NCI-H187 treated with DMSO at 0.1 percent for 48 hours (cell line): ENCODE data around the gene GHR.

Experiments used
- DNase-seq: peaks from one replicate; lab custom pipeline; 2025; lab: John Stamatoyannopoulos, UW

GHR gene

DNA sequence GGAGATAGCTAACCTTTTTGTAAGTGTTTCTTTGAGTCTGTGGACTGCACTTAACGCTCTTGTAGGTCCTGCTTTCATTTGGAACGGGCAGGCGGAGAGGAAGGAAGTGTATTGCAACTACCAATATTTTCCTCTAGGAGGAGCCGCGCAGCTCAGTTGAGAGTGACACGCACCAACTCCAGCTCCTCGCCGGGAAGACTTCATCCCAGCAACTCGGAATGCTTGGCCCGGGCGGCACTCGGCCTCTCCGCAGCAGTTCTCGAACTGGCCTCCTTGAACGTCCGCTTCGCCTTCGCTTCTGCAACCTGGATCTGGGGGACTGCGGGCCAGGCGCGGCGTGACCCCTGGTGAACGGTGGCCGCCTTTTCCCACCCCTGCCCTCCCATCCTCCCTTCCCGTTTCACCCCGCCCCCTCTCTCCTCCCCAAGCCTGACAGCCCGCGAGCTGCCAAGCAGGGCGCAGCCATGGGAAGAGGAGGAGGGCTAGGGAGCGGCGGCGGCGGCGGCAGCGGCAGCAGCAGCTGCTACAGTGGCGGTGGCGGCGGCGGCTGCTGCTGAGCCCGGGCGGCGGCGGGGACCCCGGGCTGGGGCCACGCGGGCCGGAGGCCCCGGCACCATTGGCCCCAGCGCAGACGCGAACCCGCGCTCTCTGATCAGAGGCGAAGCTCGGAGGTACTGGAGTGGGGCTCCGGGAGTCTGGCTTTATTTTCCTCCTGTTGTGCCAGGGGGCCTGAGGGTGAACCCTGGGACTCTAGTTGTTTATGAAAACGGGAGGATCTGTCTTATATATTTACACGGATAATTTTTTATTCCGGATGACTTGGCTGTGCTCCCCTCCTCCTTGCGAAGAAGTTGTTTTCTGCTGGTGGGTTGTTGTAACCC is at the start of gene GHR:
Gene GHR (plus strand): TSS at position 155 of the 881 bp plus-strand sequence. CDS start 142,436 bp downstream, outside the sequence.
- DNase-seq = peak; percentile 50

DNA sequence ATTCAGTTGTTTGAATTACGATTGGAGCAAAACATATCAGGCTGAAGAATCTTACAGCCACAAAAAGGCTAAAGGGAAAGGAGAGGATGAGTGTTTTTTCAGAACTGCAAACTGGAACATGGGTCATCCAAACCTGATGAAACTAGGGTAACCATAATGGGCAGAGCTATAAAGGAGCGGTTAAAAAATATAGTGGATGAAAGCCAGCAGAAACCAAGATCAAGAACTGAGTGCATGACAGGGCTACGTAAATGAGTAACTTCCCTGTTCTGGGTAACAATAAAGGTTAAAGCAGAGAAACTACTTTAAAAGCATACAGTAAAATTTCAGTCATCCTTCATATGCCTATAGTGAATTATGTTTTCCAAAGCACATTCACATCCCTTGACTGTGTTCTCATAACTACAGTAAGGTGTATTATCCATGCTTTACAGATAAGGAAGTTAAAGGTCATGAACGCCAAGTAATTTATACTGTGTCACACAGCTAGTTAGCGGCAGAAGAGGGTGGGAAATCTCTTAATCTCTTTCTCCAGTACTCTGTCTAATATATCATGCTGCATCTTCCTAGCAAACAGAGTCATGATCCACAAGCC is 48.5 kb upstream of the GHR start:
- no peak for DNase-seq

DNA sequence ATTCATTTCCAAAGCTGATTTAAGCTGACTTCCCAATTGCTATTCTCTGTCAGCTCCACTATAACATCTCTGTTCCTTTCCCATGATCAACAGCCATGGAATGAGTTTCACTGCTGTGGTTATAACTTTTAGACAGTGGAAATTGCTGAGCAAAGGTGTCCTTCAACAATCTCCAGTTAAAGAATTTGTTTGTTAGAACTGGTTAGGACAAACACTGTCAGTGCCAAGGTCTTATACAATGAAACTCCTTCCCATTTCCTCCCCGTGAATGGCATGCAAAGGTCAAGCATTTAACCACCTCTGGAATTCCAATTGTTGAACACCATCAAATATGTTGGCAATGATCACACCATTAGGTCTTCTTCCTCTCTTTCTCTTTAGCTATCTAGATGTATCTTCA is 45.7 kb upstream of the GHR start:
- DNase-seq = no peak

DNA sequence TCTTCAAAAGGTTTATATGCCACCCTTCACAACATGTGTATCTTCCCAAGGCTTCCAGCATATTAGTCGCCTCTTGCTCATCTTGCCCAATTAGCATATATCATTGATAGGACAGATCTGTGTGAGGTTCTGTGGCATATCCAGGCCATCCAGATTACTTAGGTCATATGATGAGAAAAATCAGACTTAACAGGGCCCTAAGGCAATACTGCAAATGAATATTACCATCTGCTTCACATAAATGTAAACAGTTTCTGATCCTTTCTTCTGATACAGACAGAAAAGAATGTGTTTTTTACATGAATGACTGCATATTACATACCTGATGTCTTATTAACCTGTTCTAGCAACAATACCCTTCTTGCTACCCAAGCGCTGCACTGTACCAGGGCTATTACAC is 41.3 kb upstream of the GHR start:
- DNase-seq = no peak

DNA sequence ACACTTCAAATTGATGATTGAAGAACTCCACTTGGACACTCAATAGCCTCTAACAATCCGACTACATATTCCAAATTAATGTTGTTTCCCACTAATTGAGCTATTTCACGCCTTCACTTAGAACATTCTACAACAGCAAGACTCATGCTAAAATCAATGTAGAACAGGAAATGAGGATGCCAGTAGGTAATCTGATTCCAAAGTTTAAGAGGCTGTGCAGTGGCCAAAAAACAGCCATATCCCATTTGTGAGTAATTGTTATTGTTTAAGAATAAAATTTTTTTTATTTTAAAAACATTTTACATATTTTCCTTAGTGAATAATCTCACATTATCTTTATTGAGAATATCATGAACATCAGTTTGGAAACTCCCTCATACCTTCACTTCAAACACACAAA is 35.7 kb upstream of the GHR start:
- no peak for DNase-seq

DNA sequence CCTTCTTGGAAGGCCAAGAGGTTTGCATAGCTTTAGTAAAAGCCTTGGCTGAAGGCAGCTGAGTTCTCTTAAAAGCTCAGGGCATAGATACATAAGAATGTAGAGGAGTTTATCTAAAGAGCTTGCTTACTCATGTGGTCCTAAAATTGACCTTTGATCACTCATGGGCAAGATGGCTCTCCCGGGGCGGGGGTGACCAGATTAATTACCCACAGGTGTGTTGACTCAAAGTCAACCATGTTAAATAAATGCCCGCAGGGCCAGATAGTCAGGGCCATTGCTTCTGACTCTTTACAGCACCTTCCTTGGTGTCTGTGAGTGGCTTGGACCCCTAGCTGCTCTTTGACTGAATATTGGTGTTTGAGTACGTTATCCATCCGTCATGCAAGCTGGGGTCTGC is 33.1 kb upstream of the GHR start:
- no peak for DNase-seq

DNA sequence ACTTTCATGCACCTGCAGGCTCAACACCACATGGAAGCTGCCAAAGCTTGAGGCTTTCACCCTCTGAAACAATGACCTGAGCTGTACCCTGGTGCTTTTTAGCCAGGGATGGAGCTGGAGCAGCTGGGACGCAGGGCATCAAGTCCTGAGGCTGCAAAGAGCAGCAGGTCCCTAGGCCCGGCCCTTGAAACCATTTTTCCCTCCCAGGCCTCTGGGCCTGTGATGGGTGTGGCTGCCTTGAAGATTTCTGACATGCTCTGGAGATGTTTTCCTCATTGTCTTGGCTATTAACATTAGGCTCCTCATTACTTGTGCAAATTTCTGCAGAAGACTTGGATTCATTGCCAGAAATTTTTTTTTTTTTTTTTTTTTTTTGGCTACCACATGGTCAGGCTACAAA is 30.3 kb upstream of the GHR start:
- no peak for DNase-seq

DNA sequence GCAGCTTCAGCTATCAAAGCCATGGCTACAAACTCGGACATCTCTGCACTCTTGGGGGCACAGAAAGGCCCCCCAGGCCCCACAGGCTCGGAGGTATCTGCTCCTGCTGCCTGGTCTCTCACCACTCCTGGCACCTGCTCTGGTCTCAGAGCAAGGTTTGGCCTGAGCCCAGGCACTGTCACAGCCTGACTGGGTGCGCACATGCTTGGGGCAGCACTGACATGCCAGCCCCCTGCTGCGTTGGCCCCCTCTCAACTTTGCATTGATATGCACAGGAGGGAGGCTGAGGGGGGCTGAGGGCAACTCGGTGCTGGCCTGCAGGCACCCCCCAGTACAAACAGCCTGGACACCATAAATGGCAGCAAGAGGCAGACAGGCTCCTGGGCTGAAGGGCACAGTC is 27.1 kb upstream of the GHR start:
- no peak for DNase-seq

DNA sequence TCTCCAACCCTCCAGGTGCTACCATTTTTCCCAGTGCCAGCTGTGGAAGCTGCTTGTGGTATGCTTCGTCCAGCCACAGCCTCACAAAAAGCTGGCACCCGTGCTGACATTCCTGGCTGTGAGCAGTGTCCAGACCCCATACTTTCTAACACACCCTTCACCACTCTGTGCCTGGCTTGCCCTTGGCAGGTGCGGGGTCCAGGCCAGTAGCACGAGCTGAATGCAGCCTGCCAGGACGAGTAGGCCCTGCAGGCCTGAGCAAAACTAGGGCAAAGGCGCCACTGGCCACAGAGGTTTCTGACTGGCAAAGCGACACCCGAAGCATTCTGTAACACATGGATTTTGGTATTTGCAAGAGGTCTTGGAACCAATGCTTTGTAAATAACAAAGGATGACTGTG is 26.0 kb upstream of the GHR start:
- no peak for DNase-seq

DNA sequence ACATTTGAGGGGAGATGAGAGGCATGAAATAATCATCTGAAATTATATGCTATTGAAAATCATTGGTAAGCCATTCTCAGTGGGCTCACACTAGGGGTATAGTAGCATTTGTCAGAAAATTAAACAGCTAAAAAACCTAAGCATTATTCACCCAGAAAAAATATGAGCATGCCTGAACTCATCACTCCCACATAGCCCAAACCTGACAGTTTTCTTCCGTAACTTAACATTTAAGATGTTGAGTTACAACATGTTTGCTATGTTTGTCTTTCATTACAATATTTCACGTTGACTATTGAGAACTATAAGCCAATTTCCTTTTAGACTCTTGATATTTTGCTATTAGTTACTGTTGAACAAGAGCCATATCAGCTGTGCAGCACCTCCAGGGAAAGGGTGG is 23.5 kb upstream of the GHR start:
- no peak for DNase-seq

DNA sequence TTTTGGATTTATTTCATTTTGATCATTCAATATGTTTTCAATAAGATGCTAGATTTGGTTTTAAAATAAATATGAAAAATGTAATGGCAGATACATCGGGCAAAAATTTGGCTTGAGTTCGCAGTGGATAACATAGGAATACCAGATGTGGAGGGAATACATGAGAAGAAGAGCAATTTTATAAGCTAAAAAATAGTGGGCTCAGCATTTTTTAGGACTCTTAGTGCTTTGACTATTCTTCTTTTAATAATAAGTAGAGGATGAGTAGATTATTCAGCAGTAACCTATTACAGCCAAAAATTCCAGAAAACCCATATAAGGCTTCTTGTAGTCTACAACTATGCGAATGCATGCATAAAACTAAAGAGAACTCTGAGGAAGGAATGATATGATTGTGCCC is 22.8 kb upstream of the GHR start:
- no peak for DNase-seq

DNA sequence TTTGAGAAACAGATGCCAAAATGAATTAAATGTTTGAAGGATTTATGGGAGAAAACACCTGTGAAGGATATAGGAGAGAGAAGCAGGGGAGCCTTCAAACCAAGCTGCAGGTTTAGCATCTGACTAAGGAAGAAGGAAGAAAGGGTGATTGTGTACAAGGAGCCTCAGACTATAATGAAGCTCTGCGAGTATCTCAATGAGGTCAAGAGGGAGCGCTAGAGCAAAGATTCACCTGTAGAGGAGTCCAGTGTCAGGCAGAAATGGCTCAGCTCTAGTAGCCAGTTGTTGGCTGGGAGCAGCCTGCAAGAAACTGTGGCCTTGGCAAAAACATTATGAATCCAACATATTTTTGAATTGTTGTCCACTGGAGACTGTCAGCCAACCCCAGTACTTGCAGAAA is 20.0 kb upstream of the GHR start:
- DNase-seq = no peak

DNA sequence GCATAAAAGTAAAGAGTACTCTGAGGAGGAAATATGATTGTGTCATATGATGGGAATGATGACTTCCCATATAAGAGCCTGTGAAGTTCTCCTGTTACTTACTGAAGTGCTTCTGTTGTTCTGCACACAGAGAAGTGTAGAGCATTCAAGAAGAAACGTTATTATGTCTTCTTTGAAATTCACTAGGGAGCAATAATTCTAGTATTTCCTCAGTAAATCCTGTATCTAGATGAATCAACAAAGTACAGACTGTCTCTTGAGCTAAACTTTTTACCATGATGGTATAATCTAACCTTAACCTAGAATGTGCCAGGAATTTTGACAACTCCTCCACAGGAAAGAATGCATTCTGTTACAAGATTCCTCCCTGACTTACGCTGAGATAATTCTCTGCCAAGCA is 18.9 kb upstream of the GHR start:
- DNase-seq = no peak

DNA sequence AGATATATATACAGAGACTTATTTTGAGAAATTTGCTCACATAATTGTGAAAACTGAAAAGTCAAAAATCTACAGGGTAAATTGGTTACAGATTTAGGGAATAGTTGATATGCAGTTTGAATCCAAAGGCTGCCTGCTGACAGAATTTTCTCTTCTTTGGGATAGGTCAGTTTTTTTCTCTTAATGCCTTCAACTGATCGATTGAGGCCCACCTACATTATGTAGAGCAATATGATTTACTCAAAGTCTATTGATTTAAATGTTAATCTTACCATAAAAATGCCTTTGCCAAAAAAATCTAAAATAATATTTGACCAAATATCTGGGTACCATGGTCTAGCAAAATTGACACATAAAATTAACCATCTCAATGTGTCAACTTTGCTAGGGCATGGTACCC is 3.9 kb upstream of the GHR start:
- no peak for DNase-seq

DNA sequence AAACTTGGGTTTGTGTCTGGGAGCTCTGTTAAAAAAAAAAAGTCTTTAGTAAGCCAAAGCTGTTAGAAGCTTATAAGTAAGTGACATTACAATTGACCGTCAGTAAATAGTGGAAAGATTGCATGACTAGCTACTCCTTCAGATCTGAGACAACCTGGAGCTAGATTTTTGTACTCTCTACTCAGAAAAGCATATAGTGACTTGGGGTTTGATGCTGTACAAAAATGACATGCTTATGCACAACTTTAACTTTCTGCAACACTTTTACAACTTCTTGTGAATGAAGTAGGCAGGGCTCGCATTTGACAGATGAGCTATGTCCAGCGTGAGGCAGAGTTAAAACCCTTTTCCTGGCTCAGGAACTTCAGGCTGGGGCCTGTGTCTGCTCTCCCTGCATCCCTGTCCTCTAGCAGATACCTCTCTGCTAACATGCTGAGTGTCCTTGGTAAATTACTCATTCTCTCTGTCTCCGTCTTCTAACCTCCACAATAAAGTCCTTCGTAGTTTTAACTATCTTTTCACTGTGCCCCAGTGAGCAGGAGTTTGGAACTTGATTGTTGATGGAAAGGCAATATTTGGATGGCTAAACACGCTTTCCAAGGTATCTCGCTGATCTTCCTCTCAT is 471 bp upstream of the GHR start:
- DNase-seq = no peak

DNA sequence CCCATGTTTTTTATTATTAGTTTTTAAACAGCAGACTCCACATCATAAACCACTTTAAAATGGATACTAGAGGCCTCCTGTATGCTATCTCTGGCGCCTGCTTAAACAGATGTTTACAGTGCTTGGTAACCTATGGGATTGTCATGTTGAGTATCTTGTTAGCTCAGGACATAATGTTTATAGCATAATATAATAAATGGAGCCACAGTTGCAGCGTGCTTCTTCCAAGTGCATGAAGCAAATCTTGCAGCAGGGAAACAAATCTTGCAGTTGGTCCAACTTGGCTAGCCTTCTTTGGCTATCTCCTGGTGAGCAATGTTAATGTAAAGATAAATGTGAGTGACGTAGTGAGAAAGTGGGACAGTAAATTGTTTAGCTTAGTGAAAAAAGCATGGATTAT is 2.8 kb downstream of the GHR start:
- no peak for DNase-seq

DNA sequence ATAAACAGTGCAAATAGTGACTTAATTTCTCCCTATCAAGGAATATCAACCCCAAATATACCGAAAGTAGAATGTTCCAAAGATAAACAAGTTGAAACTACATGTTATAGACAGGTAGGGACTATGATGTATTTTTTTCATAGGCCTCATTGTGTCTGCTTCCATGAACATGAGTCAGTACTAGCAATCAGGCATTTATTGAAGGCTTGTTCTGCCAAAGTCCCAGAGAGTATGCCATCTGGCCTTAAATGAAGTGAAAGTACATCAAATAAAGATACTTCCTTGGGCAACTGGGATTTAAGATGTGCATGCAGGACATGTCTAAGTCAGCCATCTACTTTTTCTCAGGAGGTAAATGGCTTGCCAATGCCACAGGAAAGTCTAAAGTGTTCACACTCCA is 6.5 kb downstream of the GHR start:
- no peak for DNase-seq

DNA sequence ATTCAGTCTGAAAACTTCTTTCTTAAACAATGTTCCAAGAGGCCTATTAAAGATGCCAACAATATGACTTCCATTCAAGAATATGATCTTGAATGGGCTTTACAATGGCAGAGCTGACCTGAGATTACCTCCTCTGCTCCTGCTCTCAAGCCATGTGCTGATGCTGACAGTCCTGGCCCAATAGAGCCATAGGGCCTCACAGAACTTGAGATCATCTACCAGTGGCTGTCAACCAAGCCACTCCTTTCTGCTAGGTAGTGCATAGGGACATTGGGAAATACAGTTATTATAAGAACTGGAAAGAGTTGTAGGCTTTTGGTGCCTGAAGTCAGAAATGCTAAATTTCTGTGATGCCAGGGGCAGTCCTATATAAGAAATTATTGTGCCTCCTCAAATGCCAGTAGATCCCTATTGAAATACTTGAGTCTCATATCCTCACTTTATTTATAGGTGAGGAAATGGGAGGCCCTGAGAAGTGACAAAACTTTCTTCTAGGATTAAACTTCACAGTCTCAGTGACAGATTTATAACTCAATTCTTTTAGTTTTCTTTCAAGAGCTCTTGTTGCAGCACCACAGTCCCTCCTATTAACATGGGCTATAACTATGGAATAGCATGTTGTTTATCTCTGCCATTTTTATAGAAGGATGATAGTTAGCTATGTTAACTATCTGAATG is 10.9 kb downstream of the GHR start:
- DNase-seq = no peak

DNA sequence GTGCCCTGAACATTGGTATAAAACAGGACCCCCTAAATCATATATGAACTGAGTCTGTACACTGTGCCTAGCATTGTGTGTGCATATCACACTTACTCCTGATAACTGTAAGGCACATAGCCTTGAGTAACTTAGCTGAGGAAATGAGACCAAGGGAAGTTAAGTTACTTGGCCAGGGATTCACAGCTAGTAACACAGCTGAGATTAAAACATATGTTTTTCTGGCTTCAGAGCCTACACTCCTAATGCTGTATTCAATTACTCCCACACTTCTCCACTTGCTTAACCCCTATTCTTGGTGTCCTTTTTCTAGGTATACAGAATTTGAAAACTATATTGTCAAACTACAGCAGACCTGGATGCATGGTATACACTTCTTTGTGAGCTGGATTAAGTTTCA is 12.8 kb downstream of the GHR start:
- DNase-seq = no peak

DNA sequence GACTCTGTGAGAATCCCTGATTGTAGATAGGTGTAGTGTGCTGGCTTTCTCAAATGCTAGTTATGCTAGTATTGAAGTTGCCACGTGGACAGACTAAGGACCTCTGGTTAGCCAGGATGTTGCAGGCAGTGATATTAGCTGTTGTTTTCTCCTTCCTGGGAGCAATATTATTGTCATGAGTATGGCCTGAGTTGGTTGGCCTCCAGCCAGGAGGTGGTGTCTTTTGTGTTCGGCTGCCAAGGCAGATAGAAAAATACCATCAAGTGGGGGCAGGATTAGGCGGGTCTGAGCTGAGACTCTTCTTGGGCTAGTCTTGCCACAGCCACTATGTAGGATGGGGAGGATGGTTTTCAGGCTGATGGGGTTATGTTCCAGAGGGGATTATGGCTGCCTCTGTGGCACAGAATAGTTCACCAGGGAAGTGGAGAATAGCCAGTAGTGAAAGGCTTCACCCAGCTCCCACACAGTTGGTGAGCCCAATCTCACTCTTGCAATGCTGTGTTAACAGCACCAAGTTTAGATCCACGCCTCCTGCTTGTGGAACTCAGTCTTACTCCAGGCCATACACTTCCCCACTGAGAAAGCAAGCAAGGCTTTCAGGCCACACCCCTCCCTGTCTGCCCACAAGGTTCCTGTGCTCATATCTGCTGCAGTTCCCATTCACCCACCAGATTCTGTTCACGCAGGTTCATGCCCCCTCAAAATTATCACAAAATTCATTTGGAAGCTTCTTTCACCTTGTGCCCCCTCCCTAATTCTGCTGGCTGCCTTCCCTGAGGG is 31.2 kb downstream of the GHR start:
- no peak for DNase-seq

DNA sequence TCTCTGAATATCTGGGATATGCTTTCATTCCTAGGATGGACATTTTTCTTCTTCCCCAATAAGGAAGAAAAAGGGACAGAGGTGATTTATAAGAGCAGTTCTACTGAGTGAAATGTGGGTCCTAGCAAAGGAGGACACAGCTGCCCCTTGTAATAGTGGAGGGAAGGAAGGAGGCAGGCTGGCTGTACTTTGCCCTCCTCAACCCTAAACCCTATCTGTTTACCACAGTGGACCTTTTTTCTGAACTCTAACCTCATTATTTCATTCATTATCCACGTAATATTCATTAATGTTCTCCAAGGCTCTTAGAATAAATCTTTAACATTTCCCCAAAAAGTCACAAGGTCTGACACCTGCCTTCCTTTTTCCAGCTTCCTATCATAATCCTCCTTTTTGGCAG is 37.8 kb downstream of the GHR start:
- DNase-seq = no peak

DNA sequence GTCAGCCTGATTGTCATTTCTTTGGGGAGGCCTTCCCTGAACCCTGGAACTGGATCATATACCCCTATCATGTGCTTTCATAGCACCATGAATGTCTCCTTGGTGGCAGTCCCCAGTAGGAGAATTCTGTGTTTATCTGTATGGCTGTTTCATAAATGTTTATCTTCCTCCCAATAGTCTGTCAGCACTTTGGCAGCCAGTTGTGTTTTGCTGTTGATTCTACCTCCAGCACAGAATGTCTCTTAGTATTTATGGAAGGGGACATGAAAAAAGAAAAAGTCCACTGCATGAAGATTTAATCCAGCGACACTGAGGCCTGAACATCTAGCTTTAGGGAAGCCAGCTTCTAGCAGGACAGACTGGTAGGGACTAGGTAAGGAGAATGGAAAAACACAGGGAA is 38.3 kb downstream of the GHR start:
- no peak for DNase-seq
